ENCODE data around the gene IRX3.

The IRX3 gene

GRCh38 chr16:54318941-54319340 lies 32.4 kb upstream of the IRX3 start:
- no peaks in the 10 kb centered on the region for H3K36me3 ChIP-seq (ENCODE audit: control insufficient read depth, insufficient read depth, low read length)
- H3K9me3 ChIP-seq (ENCODE audit: control insufficient read depth, low read length), result no peaks in the 10 kb centered on the region
- WGBS, 2 experiments, result 88 to 95% methylated on average over 1 of the region's 1 CpG
- H3K27ac ChIP-seq (ENCODE audit: insufficient read depth, low read depth, low read length, poor library complexity, severe bottlenecking), result no peak overlapping the region
- no peak overlapping the region for H3K4me3 ChIP-seq (ENCODE audit: insufficient read depth, low read depth, low read length)
- H3K4me1 ChIP-seq (ENCODE audit: control insufficient read depth, insufficient read depth, low read length), result no peaks in the 10 kb centered on the region
- no peaks in the 10 kb centered on the region for H3K27me3 ChIP-seq (ENCODE audit: control insufficient read depth, insufficient read depth, low read length, poor library complexity, severe bottlenecking)

GRCh38 chr16:54317101-54317611 lies 30.6 kb upstream of the IRX3 start:
- Histone ChIP-seq H3K36me3 (ENCODE audit: control insufficient read depth, insufficient read depth, low read length) (no peaks in the 10 kb centered on the region), H3K27ac (ENCODE audit: insufficient read depth, low read depth, low read length, poor library complexity, severe bottlenecking) (no peak overlapping the region), H3K9me3 (ENCODE audit: control insufficient read depth, low read length) (no peaks in the 10 kb centered on the region), H3K4me1 (ENCODE audit: control insufficient read depth, insufficient read depth, low read length) (no peaks in the 10 kb centered on the region), H3K4me3 (ENCODE audit: insufficient read depth, low read depth, low read length) (no peak overlapping the region), H3K27me3 (ENCODE audit: control insufficient read depth, insufficient read depth, low read length, poor library complexity, severe bottlenecking) (no peaks in the 10 kb centered on the region)
- 94 to 96% methylated on average over 14 to 15 of the region's 15 CpGs for WGBS, 2 experiments

- Histone ChIP-seq H3K27me3 (ENCODE audit: control insufficient read depth, insufficient read depth, low read length, poor library complexity, severe bottlenecking) (no peaks in the 10 kb centered on the region), H3K4me3 (ENCODE audit: insufficient read depth, low read depth, low read length) (no peak overlapping the region), H3K9me3 (ENCODE audit: control insufficient read depth, low read length) (no peaks in the 10 kb centered on the region), H3K27ac (ENCODE audit: insufficient read depth, low read depth, low read length, poor library complexity, severe bottlenecking) (no peak overlapping the region), H3K36me3 (ENCODE audit: control insufficient read depth, insufficient read depth, low read length) (no peaks in the 10 kb centered on the region), H3K4me1 (ENCODE audit: control insufficient read depth, insufficient read depth, low read length) (no peaks in the 10 kb centered on the region)
- 87 to 89% methylated on average over 8 of the region's 8 CpGs for WGBS, 2 experiments
Observed at GRCh38 chr16:54316095-54316889, 29.7 kb upstream of the IRX3 start.

- no peaks in the 10 kb centered on the region for H3K27me3 ChIP-seq (ENCODE audit: control insufficient read depth, insufficient read depth, low read length, poor library complexity, severe bottlenecking)
- no peaks in the 10 kb centered on the region for H3K9me3 ChIP-seq (ENCODE audit: control insufficient read depth, low read length)
- H3K4me3 ChIP-seq (ENCODE audit: insufficient read depth, low read depth, low read length), result no peak overlapping the region
- no peak overlapping the region for H3K27ac ChIP-seq (ENCODE audit: insufficient read depth, low read depth, low read length, poor library complexity, severe bottlenecking)
- no peaks in the 10 kb centered on the region for H3K36me3 ChIP-seq (ENCODE audit: control insufficient read depth, insufficient read depth, low read length)
- WGBS, 2 experiments, result 95 to 98% methylated on average over 3 to 4 of the region's 4 CpGs
- H3K4me1 ChIP-seq (ENCODE audit: control insufficient read depth, insufficient read depth, low read length), result no peaks in the 10 kb centered on the region
Observed at GRCh38 chr16:54313789-54314188, 27.2 kb upstream of the IRX3 start.

- H3K27me3 ChIP-seq (ENCODE audit: control insufficient read depth, insufficient read depth, low read length, poor library complexity, severe bottlenecking), result no peaks in the 10 kb centered on the region
- WGBS, 2 experiments, result 89 to 96% methylated on average over 3 of the region's 3 CpGs
- no peaks in the 10 kb centered on the region for H3K36me3 ChIP-seq (ENCODE audit: control insufficient read depth, insufficient read depth, low read length)
Observed at GRCh38 chr16:54312502-54312991, 26.0 kb upstream of the IRX3 start.

GRCh38 chr16:54309341-54309740 lies 22.8 kb upstream of the IRX3 start:
- Histone ChIP-seq H3K4me3 (ENCODE audit: insufficient read depth, low read depth, low read length) (no peak overlapping the region), H3K27me3 (ENCODE audit: control insufficient read depth, insufficient read depth, low read length, poor library complexity, severe bottlenecking) (no peaks in the 10 kb centered on the region), H3K27ac (ENCODE audit: insufficient read depth, low read depth, low read length, poor library complexity, severe bottlenecking) (no peak overlapping the region), H3K9me3 (ENCODE audit: control insufficient read depth, low read length) (no peaks in the 10 kb centered on the region), H3K36me3 (ENCODE audit: control insufficient read depth, insufficient read depth, low read length) (no peaks in the 10 kb centered on the region), H3K4me1 (ENCODE audit: control insufficient read depth, insufficient read depth, low read length) (peaks cover 9% of the 10 kb centered on the region)
- 80 to 86% methylated on average over 5 of the region's 5 CpGs for WGBS, 2 experiments

More at GRCh38 chr16:54312502-54312991, 26.0 kb upstream of the IRX3 start:
- Histone ChIP-seq H3K9me3 (ENCODE audit: control insufficient read depth, low read length) (no peaks in the 10 kb centered on the region), H3K4me1 (ENCODE audit: control insufficient read depth, insufficient read depth, low read length) (no peaks in the 10 kb centered on the region), H3K27ac (ENCODE audit: insufficient read depth, low read depth, low read length, poor library complexity, severe bottlenecking) (no peak overlapping the region), H3K4me3 (ENCODE audit: insufficient read depth, low read depth, low read length) (no peak overlapping the region)

- Histone ChIP-seq H3K4me3 (ENCODE audit: insufficient read depth, low read depth, low read length) (no peak overlapping the region), H3K4me1 (ENCODE audit: control insufficient read depth, insufficient read depth, low read length) (peaks cover 9% of the 10 kb centered on the region), H3K9me3 (ENCODE audit: control insufficient read depth, low read length) (no peaks in the 10 kb centered on the region), H3K36me3 (ENCODE audit: control insufficient read depth, insufficient read depth, low read length) (no peaks in the 10 kb centered on the region), H3K27ac (ENCODE audit: insufficient read depth, low read depth, low read length, poor library complexity, severe bottlenecking) (no peak overlapping the region), H3K27me3 (ENCODE audit: control insufficient read depth, insufficient read depth, low read length, poor library complexity, severe bottlenecking) (no peaks in the 10 kb centered on the region)
- WGBS, 2 experiments, result 62 to 66% methylated on average over 3 of the region's 3 CpGs
Observed at GRCh38 chr16:54305080-54305479, 18.5 kb upstream of the IRX3 start.

GRCh38 chr16:54303613-54304012 lies 17.0 kb upstream of the IRX3 start:
- peaks cover 9% of the 10 kb centered on the region for H3K4me1 ChIP-seq (ENCODE audit: control insufficient read depth, insufficient read depth, low read length)

GRCh38 chr16:54297154-54297553 lies 10.6 kb upstream of the IRX3 start:
- Histone ChIP-seq H3K4me1 (ENCODE audit: control insufficient read depth, insufficient read depth, low read length) (no peaks in the 10 kb centered on the region), H3K9me3 (ENCODE audit: control insufficient read depth, low read length) (no peaks in the 10 kb centered on the region), H3K36me3 (ENCODE audit: control insufficient read depth, insufficient read depth, low read length) (no peaks in the 10 kb centered on the region), H3K27me3 (ENCODE audit: control insufficient read depth, insufficient read depth, low read length, poor library complexity, severe bottlenecking) (peaks cover 12% of the 10 kb centered on the region), H3K4me3 (ENCODE audit: insufficient read depth, low read depth, low read length) (no peak overlapping the region), H3K27ac (ENCODE audit: insufficient read depth, low read depth, low read length, poor library complexity, severe bottlenecking) (no peak overlapping the region)
- 94% methylated on average over 3 of the region's 3 CpGs for WGBS, 2 experiments

More at GRCh38 chr16:54303613-54304012, 17.0 kb upstream of the IRX3 start:
- 91 to 92% methylated on average over 6 to 8 of the region's 8 CpGs for WGBS, 2 experiments
- H3K27me3 ChIP-seq (ENCODE audit: control insufficient read depth, insufficient read depth, low read length, poor library complexity, severe bottlenecking), result no peaks in the 10 kb centered on the region
- H3K4me3 ChIP-seq (ENCODE audit: insufficient read depth, low read depth, low read length), result no peak overlapping the region
- no peak overlapping the region for H3K27ac ChIP-seq (ENCODE audit: insufficient read depth, low read depth, low read length, poor library complexity, severe bottlenecking)
- no peaks in the 10 kb centered on the region for H3K9me3 ChIP-seq (ENCODE audit: control insufficient read depth, low read length)
- no peaks in the 10 kb centered on the region for H3K36me3 ChIP-seq (ENCODE audit: control insufficient read depth, insufficient read depth, low read length)

GRCh38 chr16:54296543-54296942 lies 10.0 kb upstream of the IRX3 start:
- Histone ChIP-seq H3K9me3 (ENCODE audit: control insufficient read depth, low read length) (no peaks in the 10 kb centered on the region), H3K4me1 (ENCODE audit: control insufficient read depth, insufficient read depth, low read length) (no peaks in the 10 kb centered on the region), H3K27me3 (ENCODE audit: control insufficient read depth, insufficient read depth, low read length, poor library complexity, severe bottlenecking) (peaks cover 18% of the 10 kb centered on the region), H3K27ac (ENCODE audit: insufficient read depth, low read depth, low read length, poor library complexity, severe bottlenecking) (no peak overlapping the region), H3K36me3 (ENCODE audit: control insufficient read depth, insufficient read depth, low read length) (no peaks in the 10 kb centered on the region), H3K4me3 (ENCODE audit: insufficient read depth, low read depth, low read length) (no peak overlapping the region)
- 89 to 96% methylated on average over 1 of the region's 1 CpG for WGBS, 2 experiments
